GM19467 (cell line): ENCODE data around the gene PTH2.
"Not testable (repeated sequence)": the region's sequence is repeated elsewhere in the genome, so short reads cannot be mapped to it uniquely, and the experiment has no call there.

Source experiments
- ATAC-seq: cut with Tn5 transposase; IDR thresholded peaks from one replicate; pipeline ENCODE4 v1.9.1; 2021; ENCODE audit warnings: mild to moderate bottlenecking, moderate library complexity; ENCODE audit not compliant: unreplicated experiment

The PTH2 gene

DNA sequence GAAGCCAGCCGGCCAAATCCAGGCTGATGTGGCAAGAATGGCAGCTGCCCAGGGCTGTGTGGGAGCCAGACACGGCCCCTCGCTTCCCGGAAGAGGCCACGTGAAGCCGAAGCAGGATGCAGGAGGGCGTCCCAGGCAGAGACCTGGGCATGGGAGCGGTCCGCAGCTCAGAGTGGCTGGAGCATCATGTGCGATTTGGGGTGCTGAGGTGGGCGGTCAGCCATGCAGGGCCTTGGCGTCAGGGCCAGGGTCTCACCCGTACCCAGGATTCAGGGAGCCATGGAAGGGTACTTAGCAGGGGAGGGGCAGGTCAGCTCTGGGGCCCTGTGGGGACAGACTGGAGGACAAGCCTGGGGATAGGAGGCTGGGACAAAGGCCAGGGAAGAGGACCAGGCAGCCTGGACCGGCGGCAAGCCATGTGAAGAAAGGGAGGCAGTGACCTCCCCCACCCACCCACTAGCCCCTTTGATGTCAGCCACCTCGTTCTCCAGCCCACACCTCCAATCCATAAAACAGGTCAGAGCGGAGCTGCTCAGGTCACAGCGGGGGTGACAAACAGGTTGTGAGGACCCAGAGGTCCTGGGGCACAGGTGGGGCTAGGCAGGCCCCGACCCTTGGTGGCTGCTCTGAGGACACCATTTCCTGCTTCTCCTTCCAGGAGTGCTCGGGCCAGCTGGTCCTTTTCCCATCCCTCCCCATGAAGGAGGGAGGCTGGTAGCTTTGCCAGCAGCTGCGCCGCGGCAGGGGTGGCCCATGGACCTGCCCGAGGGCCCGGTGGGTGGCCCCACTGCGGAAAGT is 32.9 kb downstream of the PTH2 start:
- no peak for ATAC-seq

DNA sequence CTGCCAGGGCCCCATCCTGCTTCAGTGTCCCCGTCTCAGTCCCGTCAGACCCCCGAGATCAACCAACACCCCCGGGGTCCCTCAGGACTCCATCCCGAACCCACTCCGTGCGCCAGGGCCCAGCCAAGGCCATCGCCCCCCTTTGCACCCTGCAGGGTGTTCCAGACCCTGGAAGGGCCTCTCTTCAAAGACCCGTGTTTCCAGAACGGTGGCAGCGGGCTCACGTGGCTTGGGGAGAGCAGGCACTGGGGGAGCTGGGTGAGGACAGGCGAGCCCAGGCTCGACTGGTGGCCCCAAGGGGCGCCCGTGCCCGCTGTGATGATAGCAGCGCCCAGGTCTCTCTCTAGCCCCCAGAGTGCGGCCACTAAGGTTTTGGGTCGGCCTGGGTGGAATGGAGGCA is 33.8 kb downstream of the PTH2 start:
- no peak for ATAC-seq

- no peak for ATAC-seq
These were observed 35.3 kb downstream of the PTH2 start, which contains the start of gene KASH5 for GRCh38 chr19:49387936-49388372. Gene KASH5, plus strand, starts transcription at chr19:49388249. Its CDS starts 2,635 bp downstream, at chr19:49390884.

GRCh38 chr19:49383599-49383998 is 39.6 kb downstream of the PTH2 start:
- ATAC-seq: no peak

GRCh38 chr19:49382639-49383038 is 40.6 kb downstream of the PTH2 start:
- no peak for ATAC-seq

DNA sequence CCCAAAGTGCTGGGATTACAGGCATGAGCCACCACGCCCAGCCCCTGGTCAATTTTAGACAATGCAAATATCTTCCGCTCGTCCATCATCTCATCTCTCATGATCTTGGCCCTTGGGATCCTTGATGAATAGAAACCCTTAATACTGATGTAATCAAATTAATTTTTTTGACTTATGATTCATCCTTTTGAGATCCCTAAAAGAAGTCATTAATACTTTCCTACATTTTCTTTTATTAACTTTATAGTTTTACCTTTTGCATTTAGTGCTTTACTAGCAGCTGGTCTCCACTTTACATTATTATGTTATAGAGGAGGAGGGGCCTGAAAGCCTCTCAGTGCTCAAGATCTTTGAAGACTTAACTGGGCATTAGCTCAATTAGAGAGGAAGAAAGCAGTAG is 42.9 kb downstream of the PTH2 start:
- no peak for ATAC-seq

GRCh38 chr19:49378512-49378911 is 44.7 kb downstream of the PTH2 start:
- no peak for ATAC-seq

DNA sequence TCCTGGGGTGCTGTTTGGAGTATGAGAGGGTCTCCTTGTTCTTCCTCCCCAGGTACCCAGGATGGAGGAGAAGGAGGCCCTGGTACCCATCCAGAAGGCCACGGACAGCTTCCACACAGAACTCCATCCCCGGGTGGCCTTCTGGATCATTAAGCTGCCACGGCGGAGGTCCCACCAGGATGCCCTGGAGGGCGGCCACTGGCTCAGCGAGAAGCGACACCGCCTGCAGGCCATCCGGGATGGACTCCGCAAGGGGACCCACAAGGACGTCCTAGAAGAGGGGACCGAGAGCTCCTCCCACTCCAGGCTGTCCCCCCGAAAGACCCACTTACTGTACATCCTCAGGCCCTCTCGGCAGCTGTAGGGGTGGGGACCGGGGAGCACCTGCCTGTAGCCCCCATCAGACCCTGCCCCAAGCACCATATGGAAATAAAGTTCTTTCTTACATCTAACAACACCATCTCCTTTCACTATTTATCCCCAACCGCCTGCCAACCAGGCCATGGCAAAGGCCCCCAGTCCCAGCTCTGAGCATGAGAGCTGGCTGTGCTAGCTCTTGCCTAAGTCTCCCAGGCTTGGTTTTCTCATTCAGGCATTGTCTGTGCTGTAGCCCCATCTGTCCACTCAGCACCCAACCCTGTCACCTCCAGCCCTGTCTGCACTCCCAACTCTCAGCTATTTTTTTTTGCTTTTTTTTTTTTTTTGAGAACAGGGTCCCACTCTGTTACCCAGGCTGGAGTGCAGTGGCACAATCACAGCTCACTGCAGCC is 48.4 kb downstream of the PTH2 start:
- no peak for ATAC-seq

- not testable (repeated sequence) for ATAC-seq
These were observed 50.1 kb downstream of the PTH2 start for GRCh38 chr19:49373174-49373573.
